ENCODE results near the gene GAS2L1.
"Not testable (repeated sequence)": the region's sequence is repeated elsewhere in the genome, so short reads cannot be mapped to it uniquely, and the experiment has no call there.

GAS2L1 gene

GRCh38 chr22:29344137-29344536 is 37.7 kb downstream of the GAS2L1 start:
- DNase-seq, result no peak

- not testable (repeated sequence) for DNase-seq
These were observed 38.4 kb downstream of the GAS2L1 start for GRCh38 chr22:29344889-29345288.

GRCh38 chr22:29345932-29346331 is 39.5 kb downstream of the GAS2L1 start:
- DNase-seq, result no peak

- no peak for DNase-seq
These were observed 40.2 kb downstream of the GAS2L1 start for GRCh38 chr22:29346659-29347058.

GRCh38 chr22:29348041-29348440 is 41.6 kb downstream of the GAS2L1 start:
- DNase-seq, result no peak

- no peak for DNase-seq
These were observed 42.5 kb downstream of the GAS2L1 start for GRCh38 chr22:29348956-29349355.

GRCh38 chr22:29351042-29351441 is 44.6 kb downstream of the GAS2L1 start:
- no peak for DNase-seq

- no peak for DNase-seq
These were observed 45.4 kb downstream of the GAS2L1 start for GRCh38 chr22:29351891-29352290.

- no peak for DNase-seq
These were observed 46.3 kb downstream of the GAS2L1 start for GRCh38 chr22:29352778-29353177.

GRCh38 chr22:29353286-29353685 is 46.8 kb downstream of the GAS2L1 start:
- DNase-seq, result no peak

GRCh38 chr22:29353860-29354259 is 47.4 kb downstream of the GAS2L1 start:
- DNase-seq, result no peak

- DNase-seq, result not testable (repeated sequence)
These were observed 50.9 kb downstream of the GAS2L1 start for GRCh38 chr22:29357193-29357890.

- no peak for DNase-seq
These were observed 53.0 kb downstream of the GAS2L1 start for GRCh38 chr22:29359469-29359868.
